Endometrial microvascular endothelial cells (primary cell): ENCODE measurements around the gene ZNF736. TPM values are rescaled to one million over a fixed set of nuclear protein-coding genes. Genes with fewer than 3 reads are reported as not detected.

ENCODE experiments used
- in situ Hi-C: cut with HindIII; loops from 2 replicates; pipeline ENCODE4 v1.10.0; 2017; ENCODE audit warnings: low sequenced_read_pairs, low pct_unique_long_range_greater_than_20kb; ENCODE audit errors: inconsistent ontology term
- total RNA-seq: library from RNA; depleted of rRNA; stranded (reverse); fragments of >200 nt; gene quantifications from one replicate; pipeline ENCODE4 v1.2.3, GENCODE V29; 2015; ENCODE audit errors: inconsistent ontology term

The ZNF736 gene
- total RNA-seq, 1 donor from 2014 or later, result 4.6 TPM

DNA sequence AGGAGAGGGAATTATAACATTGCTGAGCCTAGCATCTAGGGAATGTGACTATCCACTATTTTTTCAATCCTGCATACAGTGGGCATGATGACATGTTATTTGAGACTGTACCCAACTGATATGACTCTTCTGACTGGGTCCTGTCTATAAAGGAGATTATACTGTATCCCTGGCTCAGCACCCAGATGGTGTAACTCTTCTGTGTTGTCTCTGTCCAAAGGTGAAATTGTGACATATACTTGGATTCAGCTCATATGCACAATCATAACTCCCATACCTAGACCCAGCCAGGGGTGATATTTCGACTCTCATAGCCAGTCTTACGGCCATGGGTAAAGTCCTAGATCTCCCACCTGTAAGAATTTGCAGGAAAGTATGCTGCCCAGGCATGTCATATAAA, 59.3 kb downstream of the ZNF736 start:
- in situ Hi-C loops, result no loop called here

DNA sequence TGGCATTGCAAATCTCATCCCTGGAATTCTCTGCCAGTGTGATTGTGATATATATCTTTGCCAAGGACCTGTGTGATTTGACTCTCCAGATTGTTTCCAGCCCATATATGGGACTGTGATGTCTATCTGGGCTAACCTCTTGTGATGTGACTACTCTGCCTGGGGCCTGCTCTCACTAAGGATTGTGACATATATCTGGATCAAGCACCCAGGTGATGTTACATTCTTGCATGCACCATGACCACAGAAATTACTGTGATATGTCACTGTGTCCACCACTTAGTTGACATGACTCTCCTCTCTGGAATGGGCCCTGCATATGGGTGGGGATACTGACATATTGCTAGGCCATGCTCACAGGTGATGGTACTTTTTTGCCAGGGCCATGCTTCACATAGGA, 86.6 kb downstream of the ZNF736 start:
- in situ Hi-C loops, result no loop called here

Other genes starting within 250 kb of the ZNF736 start
- not detected for gene ZNF735, start 106.8 kb upstream of the ZNF736 start, total RNA-seq
- gene ZNF679, start 85.5 kb upstream of the ZNF736 start, total RNA-seq, result not detected
- gene ZNF680, start 249.1 kb downstream of the ZNF736 start, total RNA-seq, result 2.5 TPM